GM12878 (cell line): ENCODE results near the gene MYLK3. TPM values are rescaled to one million over a fixed set of nuclear protein-coding genes. Genes with fewer than 3 reads are reported as not detected.
A peak's percentile ranks its signal among the peaks of the same experiment; 100 is the strongest.

Experiments
- ATF2 ChIP-seq: IDR thresholded peaks from 2 replicates; pipeline ENCODE4 v1.6.1; 2012; ENCODE audit warnings: low read length, inconsistent platforms
- CREB1 ChIP-seq: IDR thresholded peaks from 2 replicates; pipeline ENCODE4 v1.6.1; 2012; ENCODE audit warnings: low read depth, mild to moderate bottlenecking, inconsistent platforms
- IKZF2 ChIP-seq, 2 experiments: fragments of 450-650 bp; IDR thresholded peaks; 2 replicates each; pipeline ENCODE4 v1.6.1; 2017; ENCODE audit warnings: mild to moderate bottlenecking in 2 of 2, moderate library complexity in 2 of 2
- NBN ChIP-seq: fragments of 450-650 bp; IDR thresholded peaks from 2 replicates; pipeline ENCODE4 v1.6.1; 2016
- PML ChIP-seq: IDR thresholded peaks from 2 replicates; pipeline ENCODE4 v1.6.1; 2012; ENCODE audit warnings: low read length, inconsistent platforms
- RUNX3 ChIP-seq: IDR thresholded peaks from 2 replicates; pipeline ENCODE4 v1.6.1; 2012; ENCODE audit warnings: low read length, inconsistent platforms
- STAT3 ChIP-seq: IDR thresholded peaks from 2 replicates; pipeline ENCODE4 v1.6.1; 2011; ENCODE audit warnings: low read depth, low read length, improper control_type of control experiment
- ZNF217 ChIP-seq: fragments of 450-650 bp; IDR thresholded peaks from 2 replicates; pipeline ENCODE4 v1.6.1; 2017; ENCODE audit warnings: antibody characterized with exemption, mild to moderate bottlenecking
- polyA plus RNA-seq, 11 experiments: library from polyadenylated mRNA; depleted of rRNA in 4 of 11; unstranded in 6 of 11; stranded (reverse) in 5 of 11; fragments of >200 nt; fragmentation: Nextera tagmentation in 4 of 11; fragmentation: Illumina TruSeq in 1 of 11; extraction: Ambion mirVana in 4 of 11; extraction: Trizol in 1 of 11; gene quantifications; 1 replicate in 1 of 11; 2 replicates in 10 of 11; pipeline versions ENCODE4 v1.2.1 to v1.2.3, GENCODE V29; 2011 to 2016; ENCODE audit warnings: inconsistent platforms in 2 of 11, missing spikeins in 2 of 11, low read depth in 1 of 11
- total RNA-seq, 4 experiments: library from RNA; depleted of rRNA in 3 of 4; stranded (reverse); fragments of >200 nt in 3 of 4; fragmentation: Illumina TruSeq in 1 of 4; extraction: Trizol in 1 of 4; gene quantifications; 2 replicates each; pipeline versions ENCODE4 v1.2.1 to v1.2.3, GENCODE V29; 2013 to 2021
- TF ChIP-seq, protein P1 (sequence below): fragments of 450-650 bp; formaldehyde crosslinking; IDR thresholded peaks from 2 replicates; pipeline ENCODE4 v1.5.0; 2022; ENCODE audit warnings: mild to moderate bottlenecking, missing genetic modification characterization
- TF ChIP-seq, protein P2 (sequence below): IDR thresholded peaks from 2 replicates; pipeline ENCODE4 v1.6.1; 2011; ENCODE audit warnings: borderline replicate concordance, low read depth, mild to moderate bottlenecking, moderate library complexity, low read length; ENCODE audit not compliant: insufficient read depth, poor library complexity, severe bottlenecking
- TF ChIP-seq, protein P3 (sequence below): fragments of 450-650 bp; formaldehyde crosslinking; IDR thresholded peaks from 2 replicates; pipeline ENCODE4 v1.4.0; 2022; ENCODE audit warnings: mild to moderate bottlenecking, moderate library complexity
- TF ChIP-seq, protein P4 (sequence below): IDR thresholded peaks from 2 replicates; pipeline ENCODE4 v1.6.1; 2012; ENCODE audit warnings: improper control_type of control experiment, low read depth, low read length; ENCODE audit not compliant: insufficient replicate concordance
- TF ChIP-seq, protein P5 (sequence below): fragments of 450-650 bp; IDR thresholded peaks from 2 replicates; pipeline ENCODE4 v1.6.1; 2017; ENCODE audit warnings: low read depth, mild to moderate bottlenecking, moderate library complexity

MYLK3 gene
- total and polyA plus RNA-seq, 10 of the 15 experiments (the other 5 are each of a cell fraction or from before 2014, with no cell fraction given) = 0.02 to 0.46 (median 0.17) TPM

DNA sequence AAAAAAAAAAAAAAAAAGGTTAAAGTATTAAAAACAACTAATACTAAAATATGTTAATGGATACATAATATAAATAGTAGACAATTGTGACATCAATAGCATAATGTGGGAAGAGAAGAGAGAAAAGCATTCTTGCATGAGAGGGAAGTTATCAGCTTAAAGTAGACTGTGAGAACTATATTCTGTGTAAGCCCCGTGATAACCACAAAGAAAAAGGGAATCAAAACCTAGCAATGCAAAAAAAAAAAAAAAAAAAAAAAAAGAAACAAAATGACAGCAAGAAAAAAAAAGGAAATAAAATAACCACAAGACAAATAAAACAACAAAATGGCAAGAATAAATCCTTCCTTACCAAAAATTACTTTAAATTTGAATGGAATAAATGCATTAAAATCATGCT, 39.8 kb upstream of the MYLK3 start (continued):
- TF ChIP-seq, protein P1, sequence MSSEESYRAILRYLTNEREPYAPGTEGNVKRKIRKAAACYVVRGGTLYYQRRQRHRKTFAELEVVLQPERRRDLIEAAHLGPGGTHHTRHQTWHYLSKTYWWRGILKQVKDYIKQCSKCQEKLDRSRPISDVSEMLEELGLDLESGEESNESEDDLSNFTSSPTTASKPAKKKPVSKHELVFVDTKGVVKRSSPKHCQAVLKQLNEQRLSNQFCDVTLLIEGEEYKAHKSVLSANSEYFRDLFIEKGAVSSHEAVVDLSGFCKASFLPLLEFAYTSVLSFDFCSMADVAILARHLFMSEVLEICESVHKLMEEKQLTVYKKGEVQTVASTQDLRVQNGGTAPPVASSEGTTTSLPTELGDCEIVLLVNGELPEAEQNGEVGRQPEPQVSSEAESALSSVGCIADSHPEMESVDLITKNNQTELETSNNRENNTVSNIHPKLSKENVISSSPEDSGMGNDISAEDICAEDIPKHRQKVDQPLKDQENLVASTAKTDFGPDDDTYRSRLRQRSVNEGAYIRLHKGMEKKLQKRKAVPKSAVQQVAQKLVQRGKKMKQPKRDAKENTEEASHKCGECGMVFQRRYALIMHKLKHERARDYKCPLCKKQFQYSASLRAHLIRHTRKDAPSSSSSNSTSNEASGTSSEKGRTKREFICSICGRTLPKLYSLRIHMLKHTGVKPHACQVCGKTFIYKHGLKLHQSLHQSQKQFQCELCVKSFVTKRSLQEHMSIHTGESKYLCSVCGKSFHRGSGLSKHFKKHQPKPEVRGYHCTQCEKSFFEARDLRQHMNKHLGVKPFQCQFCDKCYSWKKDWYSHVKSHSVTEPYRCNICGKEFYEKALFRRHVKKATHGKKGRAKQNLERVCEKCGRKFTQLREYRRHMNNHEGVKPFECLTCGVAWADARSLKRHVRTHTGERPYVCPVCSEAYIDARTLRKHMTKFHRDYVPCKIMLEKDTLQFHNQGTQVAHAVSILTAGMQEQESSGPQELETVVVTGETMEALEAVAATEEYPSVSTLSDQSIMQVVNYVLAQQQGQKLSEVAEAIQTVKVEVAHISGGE (CRISPR knock-in tag) = no peak
- TF ChIP-seq ATF2 (peak; percentile 77), NBN (peak; percentile 73; the same call in 1 of the 2 replicates), CREB1 (peak; percentile 29; the same call in 1 of the 2 replicates), RUNX3 (peak; percentile 88), PML (0 out of 2 replicates have a peak, but pooled peaks have one; percentile 36), STAT3 (no peak), IKZF2 (IDR thresholded peaks at IDR 0.05) (peak in 1 of 2 experiments; percentile 46; a peak in 2 of 4 replicates), ZNF217 (no peak)
- TF ChIP-seq, protein P2, sequence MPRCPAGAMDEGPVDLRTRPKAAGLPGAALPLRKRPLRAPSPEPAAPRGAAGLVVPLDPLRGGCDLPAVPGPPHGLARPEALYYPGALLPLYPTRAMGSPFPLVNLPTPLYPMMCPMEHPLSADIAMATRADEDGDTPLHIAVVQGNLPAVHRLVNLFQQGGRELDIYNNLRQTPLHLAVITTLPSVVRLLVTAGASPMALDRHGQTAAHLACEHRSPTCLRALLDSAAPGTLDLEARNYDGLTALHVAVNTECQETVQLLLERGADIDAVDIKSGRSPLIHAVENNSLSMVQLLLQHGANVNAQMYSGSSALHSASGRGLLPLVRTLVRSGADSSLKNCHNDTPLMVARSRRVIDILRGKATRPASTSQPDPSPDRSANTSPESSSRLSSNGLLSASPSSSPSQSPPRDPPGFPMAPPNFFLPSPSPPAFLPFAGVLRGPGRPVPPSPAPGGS = peak; percentile 19
- TF ChIP-seq, protein P3, sequence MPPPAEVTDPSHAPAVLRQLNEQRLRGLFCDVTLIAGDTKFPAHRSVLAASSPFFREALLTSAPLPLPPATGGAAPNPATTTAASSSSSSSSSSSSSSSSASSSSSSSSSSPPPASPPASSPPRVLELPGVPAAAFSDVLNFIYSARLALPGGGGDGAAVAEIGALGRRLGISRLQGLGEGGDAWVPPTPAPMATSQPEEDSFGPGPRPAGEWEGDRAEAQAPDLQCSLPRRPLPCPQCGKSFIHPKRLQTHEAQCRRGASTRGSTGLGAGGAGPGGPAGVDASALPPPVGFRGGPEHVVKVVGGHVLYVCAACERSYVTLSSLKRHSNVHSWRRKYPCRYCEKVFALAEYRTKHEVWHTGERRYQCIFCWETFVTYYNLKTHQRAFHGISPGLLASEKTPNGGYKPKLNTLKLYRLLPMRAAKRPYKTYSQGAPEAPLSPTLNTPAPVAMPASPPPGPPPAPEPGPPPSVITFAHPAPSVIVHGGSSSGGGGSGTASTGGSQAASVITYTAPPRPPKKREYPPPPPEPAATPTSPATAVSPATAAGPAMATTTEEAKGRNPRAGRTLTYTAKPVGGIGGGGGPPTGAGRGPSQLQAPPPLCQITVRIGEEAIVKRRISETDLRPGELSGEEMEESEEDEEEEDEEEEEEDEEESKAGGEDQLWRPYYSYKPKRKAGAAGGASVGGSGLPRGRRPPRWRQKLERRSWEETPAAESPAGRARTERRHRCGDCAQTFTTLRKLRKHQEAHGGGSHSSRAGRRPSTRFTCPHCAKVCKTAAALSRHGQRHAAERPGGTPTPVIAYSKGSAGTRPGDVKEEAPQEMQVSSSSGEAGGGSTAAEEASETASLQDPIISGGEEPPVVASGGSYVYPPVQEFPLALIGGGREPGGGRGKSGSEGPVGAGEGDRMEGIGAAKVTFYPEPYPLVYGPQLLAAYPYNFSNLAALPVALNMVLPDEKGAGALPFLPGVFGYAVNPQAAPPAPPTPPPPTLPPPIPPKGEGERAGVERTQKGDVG (CRISPR knock-in tag) = no peak
- TF ChIP-seq, protein P4, sequence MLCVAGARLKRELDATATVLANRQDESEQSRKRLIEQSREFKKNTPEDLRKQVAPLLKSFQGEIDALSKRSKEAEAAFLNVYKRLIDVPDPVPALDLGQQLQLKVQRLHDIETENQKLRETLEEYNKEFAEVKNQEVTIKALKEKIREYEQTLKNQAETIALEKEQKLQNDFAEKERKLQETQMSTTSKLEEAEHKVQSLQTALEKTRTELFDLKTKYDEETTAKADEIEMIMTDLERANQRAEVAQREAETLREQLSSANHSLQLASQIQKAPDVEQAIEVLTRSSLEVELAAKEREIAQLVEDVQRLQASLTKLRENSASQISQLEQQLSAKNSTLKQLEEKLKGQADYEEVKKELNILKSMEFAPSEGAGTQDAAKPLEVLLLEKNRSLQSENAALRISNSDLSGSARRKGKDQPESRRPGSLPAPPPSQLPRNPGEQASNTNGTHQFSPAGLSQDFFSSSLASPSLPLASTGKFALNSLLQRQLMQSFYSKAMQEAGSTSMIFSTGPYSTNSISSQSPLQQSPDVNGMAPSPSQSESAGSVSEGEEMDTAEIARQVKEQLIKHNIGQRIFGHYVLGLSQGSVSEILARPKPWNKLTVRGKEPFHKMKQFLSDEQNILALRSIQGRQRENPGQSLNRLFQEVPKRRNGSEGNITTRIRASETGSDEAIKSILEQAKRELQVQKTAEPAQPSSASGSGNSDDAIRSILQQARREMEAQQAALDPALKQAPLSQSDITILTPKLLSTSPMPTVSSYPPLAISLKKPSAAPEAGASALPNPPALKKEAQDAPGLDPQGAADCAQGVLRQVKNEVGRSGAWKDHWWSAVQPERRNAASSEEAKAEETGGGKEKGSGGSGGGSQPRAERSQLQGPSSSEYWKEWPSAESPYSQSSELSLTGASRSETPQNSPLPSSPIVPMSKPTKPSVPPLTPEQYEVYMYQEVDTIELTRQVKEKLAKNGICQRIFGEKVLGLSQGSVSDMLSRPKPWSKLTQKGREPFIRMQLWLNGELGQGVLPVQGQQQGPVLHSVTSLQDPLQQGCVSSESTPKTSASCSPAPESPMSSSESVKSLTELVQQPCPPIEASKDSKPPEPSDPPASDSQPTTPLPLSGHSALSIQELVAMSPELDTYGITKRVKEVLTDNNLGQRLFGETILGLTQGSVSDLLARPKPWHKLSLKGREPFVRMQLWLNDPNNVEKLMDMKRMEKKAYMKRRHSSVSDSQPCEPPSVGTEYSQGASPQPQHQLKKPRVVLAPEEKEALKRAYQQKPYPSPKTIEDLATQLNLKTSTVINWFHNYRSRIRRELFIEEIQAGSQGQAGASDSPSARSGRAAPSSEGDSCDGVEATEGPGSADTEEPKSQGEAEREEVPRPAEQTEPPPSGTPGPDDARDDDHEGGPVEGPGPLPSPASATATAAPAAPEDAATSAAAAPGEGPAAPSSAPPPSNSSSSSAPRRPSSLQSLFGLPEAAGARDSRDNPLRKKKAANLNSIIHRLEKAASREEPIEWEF = peak; percentile 69
- TF ChIP-seq, protein P5, sequence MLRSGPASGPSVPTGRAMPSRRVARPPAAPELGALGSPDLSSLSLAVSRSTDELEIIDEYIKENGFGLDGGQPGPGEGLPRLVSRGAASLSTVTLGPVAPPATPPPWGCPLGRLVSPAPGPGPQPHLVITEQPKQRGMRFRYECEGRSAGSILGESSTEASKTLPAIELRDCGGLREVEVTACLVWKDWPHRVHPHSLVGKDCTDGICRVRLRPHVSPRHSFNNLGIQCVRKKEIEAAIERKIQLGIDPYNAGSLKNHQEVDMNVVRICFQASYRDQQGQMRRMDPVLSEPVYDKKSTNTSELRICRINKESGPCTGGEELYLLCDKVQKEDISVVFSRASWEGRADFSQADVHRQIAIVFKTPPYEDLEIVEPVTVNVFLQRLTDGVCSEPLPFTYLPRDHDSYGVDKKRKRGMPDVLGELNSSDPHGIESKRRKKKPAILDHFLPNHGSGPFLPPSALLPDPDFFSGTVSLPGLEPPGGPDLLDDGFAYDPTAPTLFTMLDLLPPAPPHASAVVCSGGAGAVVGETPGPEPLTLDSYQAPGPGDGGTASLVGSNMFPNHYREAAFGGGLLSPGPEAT = peak; percentile 62; the same call in 1 of the 2 replicates
